DMS53 (cell line): Measurements from ENCODE around the gene MED14.

ENCODE experiments used
- DNase-seq: peaks from one replicate; lab custom pipeline; 2025; lab: John Stamatoyannopoulos, UW

Gene MED14

GRCh38 chrX:40663078-40663740, 72.1 kb downstream of the MED14 start:
- no peak for DNase-seq

- DNase-seq = no peak
These were observed 73.9 kb downstream of the MED14 start for GRCh38 chrX:40661489-40661888.

- DNase-seq = no peak
These were observed 75.0 kb downstream of the MED14 start for GRCh38 chrX:40660381-40660780.

- no peak for DNase-seq
These were observed 81.8 kb downstream of the MED14 start for GRCh38 chrX:40653535-40653934.

GRCh38 chrX:40652664-40653063, 82.7 kb downstream of the MED14 start:
- no peak for DNase-seq

GRCh38 chrX:40651620-40652223, 83.6 kb downstream of the MED14 start:
- DNase-seq = peak; percentile 83

GRCh38 chrX:40647307-40648197, 87.8 kb downstream of the MED14 start, which contains the start of gene CXorf38:
Gene CXorf38, minus strand, starts transcription at chrX:40647561. Its CDS starts 41 bp downstream, at chrX:40647520.
- peak; percentile 95 for DNase-seq

GRCh38 chrX:40646489-40647306, 88.6 kb downstream of the MED14 start:
- peak; percentile 65 for DNase-seq

GRCh38 chrX:40644821-40645358, 90.5 kb downstream of the MED14 start:
- DNase-seq = peak; percentile 8

GRCh38 chrX:40644176-40644575, 91.2 kb downstream of the MED14 start:
- DNase-seq = no peak

- no peak for DNase-seq
These were observed 97.7 kb downstream of the MED14 start for GRCh38 chrX:40637687-40638086.

GRCh38 chrX:40632199-40632598, 103.1 kb downstream of the MED14 start:
- no peak for DNase-seq

- no peak for DNase-seq
These were observed 106.8 kb downstream of the MED14 start for GRCh38 chrX:40628506-40628905.

GRCh38 chrX:40625294-40625693, 110.0 kb downstream of the MED14 start:
- no peak for DNase-seq

- DNase-seq = no peak
These were observed 111.7 kb downstream of the MED14 start for GRCh38 chrX:40623665-40624064.

GRCh38 chrX:40623139-40623536, 112.2 kb downstream of the MED14 start, which contains the start of gene MPC1L:
Gene MPC1L, plus strand, starts transcription at chrX:40623428. Its CDS starts 138 bp downstream, at chrX:40623566.
- DNase-seq = no peak

- DNase-seq = peak; percentile 45
These were observed 112.7 kb downstream of the MED14 start for GRCh38 chrX:40622479-40623138.

- no peak for DNase-seq
These were observed 117.8 kb downstream of the MED14 start for GRCh38 chrX:40617566-40617965.

- no peak for DNase-seq
These were observed 119.4 kb downstream of the MED14 start for GRCh38 chrX:40615976-40616375.

- no peak for DNase-seq
These were observed 122.8 kb downstream of the MED14 start for GRCh38 chrX:40612511-40612910.

- no peak for DNase-seq
These were observed 128.0 kb downstream of the MED14 start for GRCh38 chrX:40607381-40607780.
